GM13976 (cell line): ENCODE data around the gene FPR1.
"Not testable (repeated sequence)": the region's sequence is repeated elsewhere in the genome, so short reads cannot be mapped to it uniquely, and the experiment has no call there.

Experiments
- DNase-seq: peaks from one replicate; pipeline ENCODE4 v3.0.0; 2012; ENCODE audit warnings: low spot score
- in situ Hi-C: fragments of 300-500 bp; cut with MboI; formaldehyde crosslinking; loops from one replicate; pipeline ENCODE4 v1.12.0; 2022; ENCODE audit warnings: low sequenced_read_pairs, mixed read lengths, inconsistent platforms; ENCODE audit not compliant: unreplicated experiment
- TF ChIP-seq, protein P1 (sequence below): IDR thresholded peaks from 2 replicates; pipeline ENCODE4 v1.5.1; 2012; ENCODE audit warnings: borderline replicate concordance, mild to moderate bottlenecking; ENCODE audit not compliant: insufficient read depth; ENCODE audit errors: extremely low read depth, missing control alignments, control extremely low read depth

Gene FPR1

DNA sequence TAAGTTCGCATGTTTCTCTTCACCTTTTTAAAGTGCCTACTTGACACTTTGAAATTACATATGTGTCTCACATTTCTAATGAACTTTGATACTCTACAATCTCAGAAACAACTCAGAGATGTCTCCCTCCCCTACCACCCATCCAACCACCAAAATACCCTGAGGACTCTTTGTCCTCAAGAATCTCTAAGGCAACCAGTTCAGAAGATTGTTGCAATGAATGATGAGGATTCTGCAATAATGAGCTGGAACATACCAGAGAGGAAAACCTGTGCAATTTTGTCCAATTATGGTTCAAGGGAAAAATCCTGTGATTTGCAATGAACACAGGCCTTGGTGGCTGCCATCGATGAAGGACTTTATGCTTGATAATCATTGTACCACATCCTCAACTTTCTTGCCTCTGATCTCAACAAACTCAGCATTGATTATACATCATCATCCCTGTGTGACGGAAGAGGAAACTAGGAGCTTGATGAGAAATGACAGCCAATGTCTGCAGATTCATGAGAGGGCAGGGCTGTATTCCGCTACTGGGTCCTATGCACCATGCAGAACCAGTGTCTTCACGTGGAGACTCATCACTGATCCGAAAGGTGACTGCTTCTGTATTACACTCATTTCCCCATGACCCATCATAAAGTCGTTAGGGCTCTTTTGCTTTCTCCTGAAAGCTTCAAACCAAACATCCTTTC, 1.1 kb downstream of the FPR1 start:
- DNase-seq, result no peak
- TF ChIP-seq, protein P1, sequence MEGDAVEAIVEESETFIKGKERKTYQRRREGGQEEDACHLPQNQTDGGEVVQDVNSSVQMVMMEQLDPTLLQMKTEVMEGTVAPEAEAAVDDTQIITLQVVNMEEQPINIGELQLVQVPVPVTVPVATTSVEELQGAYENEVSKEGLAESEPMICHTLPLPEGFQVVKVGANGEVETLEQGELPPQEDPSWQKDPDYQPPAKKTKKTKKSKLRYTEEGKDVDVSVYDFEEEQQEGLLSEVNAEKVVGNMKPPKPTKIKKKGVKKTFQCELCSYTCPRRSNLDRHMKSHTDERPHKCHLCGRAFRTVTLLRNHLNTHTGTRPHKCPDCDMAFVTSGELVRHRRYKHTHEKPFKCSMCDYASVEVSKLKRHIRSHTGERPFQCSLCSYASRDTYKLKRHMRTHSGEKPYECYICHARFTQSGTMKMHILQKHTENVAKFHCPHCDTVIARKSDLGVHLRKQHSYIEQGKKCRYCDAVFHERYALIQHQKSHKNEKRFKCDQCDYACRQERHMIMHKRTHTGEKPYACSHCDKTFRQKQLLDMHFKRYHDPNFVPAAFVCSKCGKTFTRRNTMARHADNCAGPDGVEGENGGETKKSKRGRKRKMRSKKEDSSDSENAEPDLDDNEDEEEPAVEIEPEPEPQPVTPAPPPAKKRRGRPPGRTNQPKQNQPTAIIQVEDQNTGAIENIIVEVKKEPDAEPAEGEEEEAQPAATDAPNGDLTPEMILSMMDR, result no peak
- in situ Hi-C loops, result no loop called here

DNA sequence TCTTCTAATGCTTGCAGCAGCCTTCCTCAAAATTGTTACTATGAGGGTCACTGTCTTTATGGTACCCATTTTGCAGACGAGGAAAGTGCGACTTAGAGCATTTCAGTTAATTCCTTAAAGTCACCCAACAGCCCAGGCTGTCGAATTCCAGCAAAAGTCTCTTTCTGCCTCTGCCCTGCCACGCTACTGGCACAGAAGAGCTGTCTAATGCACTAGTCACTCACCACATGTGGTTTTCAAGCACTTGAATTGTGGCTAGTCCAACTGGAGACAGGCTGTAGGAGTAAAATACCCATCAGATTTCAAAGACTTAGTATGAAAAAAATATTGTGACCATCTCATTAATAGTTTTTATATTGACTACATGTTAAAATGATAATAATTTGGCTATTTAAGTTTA, 1.7 kb downstream of the FPR1 start:
- in situ Hi-C loops, result no loop called here
- TF ChIP-seq, protein P1, result no peak
- no peak for DNase-seq

DNA sequence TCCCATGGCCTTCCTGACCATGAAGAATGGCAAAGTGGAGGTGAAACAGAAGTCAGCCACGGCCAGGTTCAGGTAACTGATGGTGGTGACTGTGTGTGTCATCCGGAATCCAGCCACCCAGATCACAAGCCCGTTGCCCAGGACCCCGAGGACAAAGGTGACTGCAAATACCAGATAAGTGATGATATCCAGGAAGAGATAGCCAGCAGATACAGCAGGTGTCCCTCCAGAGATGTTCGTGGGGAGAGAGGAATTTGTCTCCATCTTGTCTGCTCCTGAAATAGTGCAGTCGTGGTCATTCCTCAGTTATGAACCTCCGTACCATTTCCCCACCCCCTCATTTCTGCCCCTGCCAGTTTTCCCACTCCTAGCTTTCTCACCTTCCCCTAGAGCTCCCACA, 4.9 kb downstream of the FPR1 start:
- in situ Hi-C loops, result no loop called here
- TF ChIP-seq, protein P1, result no peak
- DNase-seq, result no peak

DNA sequence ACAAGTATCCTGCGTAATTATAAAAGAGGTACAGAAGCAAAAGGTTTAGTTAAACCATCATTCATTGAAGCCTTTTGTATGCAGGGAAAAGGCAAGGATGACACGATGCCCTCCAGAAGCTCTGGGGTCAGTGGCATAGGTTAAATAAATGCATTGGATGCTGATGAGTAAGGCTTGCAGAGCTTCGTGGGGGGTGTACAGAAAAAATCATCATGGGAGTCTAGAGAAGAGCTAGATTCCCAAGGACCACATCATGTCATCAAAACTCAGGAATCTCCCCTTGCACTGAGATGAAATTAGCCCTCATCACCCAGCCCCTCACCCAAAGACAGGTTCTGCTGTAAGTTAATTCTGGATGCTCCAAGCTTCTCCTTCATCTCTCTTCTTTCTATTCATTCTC, 8.3 kb downstream of the FPR1 start:
- TF ChIP-seq, protein P1, result no peak
- in situ Hi-C loops, result no loop called here
- DNase-seq, result no peak

DNA sequence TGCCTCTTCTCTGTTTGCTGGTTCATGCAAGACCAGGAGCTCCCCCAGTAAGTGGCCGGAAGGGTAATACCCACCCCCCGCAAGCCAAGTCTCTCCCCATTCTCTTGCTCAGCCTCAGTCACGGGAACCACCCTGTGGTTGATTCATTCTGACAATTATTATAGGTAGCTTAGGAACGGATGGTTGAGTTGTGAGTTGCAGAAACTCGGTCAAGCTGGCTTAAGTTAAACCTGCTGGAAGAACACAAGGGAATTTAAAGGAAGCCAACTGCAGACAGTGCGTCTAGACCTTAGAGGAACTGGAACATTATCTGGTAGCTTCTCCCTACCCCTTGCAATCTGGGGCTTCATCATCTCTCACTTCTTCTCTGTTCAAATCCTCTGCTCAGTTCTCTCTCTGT, 8.9 kb downstream of the FPR1 start:
- TF ChIP-seq, protein P1, result no peak
- in situ Hi-C loops, result no loop called here
- DNase-seq, result no peak

DNA sequence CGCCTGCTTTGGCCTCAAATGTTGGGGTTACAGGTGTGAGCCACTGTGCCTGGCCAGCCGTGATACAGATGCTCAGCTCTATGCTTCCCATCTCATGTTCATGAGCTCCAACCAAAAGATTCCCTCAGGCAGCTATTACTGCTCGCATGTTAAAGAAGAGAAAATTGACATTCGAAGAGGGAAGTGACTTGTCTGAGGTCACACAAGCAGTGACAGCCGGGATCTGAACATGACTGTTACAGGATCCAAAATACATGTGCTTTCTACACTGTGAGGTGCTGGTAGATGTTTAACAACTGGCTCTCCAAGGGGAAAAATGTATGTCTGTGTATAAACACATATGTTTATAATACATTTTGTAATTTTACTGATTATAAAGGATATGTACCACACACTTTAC, 11.3 kb downstream of the FPR1 start:
- no peak for DNase-seq
- in situ Hi-C loops, result no loop called here
- TF ChIP-seq, protein P1, result no peak

DNA sequence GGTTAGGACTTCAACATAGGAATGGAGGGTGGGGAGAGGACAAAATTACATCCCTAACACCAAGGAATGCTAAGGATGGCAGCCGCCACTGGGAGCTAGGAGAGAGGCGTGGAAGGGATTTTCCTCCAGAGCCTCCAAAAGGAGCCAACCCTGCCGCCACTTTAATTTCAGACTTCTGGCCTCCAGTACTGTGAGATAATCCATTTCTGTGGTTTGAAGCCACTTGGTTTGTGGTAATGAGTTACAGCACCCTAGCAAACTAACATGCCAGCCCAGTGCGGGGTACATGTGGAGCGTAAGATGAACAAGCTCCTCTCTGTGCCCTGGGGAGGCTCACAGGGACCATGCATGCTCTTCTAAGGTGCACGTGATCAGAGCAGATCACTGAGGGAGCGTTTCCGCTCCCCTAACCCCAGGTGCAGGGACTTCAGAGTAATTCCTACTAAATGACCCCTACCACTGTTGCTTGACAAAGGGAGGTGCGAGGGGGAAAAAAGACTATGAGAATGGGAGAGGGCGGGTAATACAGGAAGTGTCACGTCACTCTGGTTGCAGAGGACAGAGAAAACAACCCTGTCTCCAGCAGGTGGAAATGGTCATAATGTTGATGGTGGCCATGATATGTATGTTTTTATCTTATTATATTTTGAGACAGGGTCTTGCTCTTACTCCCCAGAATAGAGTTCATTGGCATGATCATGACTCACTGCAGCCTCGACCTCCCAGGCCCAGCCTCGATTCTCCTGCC, 12.0 kb downstream of the FPR1 start:
- no peak for DNase-seq
- in situ Hi-C loops, result no loop called here
- TF ChIP-seq, protein P1, result no peak

DNA sequence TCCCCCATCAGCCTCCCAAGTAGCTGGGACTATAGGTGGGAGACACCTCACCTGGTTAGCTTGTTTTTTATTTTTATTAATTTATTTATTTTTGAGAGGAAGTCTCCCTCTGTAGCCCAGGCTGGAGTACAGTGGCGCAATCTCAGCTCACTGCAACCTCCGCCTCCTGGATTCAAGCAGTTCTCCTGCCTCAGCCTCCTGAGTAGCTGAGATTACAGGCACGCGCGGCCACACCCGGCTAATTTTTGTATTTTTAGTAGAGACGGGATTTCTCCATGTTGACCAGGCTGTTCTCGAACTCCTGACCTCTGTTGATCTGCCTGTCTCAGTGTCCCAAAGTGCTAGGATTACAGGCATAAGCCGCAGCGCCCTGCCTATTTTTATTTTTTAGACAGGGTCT, 13.2 kb downstream of the FPR1 start:
- in situ Hi-C loops, DNase-seq: not testable (repeated sequence)
